Measurements from ENCODE around the gene POLRMT. TPM values are rescaled to one million over a fixed set of nuclear protein-coding genes. Genes with fewer than 3 reads are reported as not detected.

Gene POLRMT
- total RNA-seq, 1 donor from 2014 or later = 35.5 TPM

DNA sequence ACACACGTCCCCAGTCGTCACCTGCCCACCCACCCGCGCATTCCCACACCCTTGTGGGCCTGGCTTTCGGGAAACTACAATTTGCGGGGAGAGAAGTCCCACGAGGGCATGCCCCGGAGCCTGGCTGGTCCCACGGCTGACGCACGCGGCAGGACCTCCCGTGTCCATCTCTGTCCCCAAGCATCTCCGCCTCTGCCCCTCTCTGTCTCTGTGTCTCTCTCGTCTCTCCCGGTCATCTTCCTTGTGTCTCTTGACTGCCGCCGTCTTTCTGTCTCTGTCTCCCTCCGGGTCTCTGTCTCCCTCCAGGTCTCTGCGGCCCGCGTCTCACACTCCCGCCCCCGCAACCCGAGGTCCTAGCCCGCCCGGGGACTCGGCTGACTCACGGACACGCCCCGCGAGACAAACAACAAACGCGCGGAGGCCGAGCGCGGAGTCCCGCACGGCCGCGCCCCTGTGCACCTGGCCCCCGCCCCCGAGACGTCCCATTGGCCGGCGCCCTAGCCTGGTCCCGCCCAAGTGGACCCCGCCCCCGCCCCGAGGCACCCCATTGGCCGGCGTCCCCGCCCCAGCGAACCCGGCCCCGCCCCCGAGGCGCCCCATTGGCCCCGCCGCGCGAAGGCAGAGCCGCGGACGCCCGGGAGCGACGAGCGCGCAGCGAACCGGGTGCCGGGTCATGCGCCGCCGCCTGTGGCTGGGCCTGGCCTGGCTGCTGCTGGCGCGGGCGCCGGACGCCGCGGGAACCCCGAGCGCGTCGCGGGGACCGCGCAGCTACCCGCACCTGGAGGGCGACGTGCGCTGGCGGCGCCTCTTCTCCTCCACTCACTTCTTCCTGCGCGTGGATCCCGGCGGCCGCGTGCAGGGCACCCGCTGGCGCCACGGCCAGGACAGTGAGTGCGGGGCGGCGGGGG, 6.2 kb upstream of the POLRMT start, which contains the start of gene FGF22:
FGF22 (plus strand) TSS at position 627 of the 908 bp plus-strand sequence; CDS start at position 674, 47 bp downstream.
- peak within 1 kb of the TSS; percentile 75 for H3K4me3 Mint-ChIP-seq (ENCODE audit: unreplicated experiment)
- DNase-seq (ENCODE audit: low spot score) = no peak
- TF ChIP-seq, protein P1, sequence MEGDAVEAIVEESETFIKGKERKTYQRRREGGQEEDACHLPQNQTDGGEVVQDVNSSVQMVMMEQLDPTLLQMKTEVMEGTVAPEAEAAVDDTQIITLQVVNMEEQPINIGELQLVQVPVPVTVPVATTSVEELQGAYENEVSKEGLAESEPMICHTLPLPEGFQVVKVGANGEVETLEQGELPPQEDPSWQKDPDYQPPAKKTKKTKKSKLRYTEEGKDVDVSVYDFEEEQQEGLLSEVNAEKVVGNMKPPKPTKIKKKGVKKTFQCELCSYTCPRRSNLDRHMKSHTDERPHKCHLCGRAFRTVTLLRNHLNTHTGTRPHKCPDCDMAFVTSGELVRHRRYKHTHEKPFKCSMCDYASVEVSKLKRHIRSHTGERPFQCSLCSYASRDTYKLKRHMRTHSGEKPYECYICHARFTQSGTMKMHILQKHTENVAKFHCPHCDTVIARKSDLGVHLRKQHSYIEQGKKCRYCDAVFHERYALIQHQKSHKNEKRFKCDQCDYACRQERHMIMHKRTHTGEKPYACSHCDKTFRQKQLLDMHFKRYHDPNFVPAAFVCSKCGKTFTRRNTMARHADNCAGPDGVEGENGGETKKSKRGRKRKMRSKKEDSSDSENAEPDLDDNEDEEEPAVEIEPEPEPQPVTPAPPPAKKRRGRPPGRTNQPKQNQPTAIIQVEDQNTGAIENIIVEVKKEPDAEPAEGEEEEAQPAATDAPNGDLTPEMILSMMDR (IDR thresholded peaks at IDR 0.05) = no peak
- peaks cover 4% of the 10 kb centered on the region for H3K4me1 Mint-ChIP-seq (ENCODE audit: low read depth)
- no peaks in the 10 kb centered on the region for H3K27me3 Mint-ChIP-seq (ENCODE audit: low read depth)
- H3K36me3 Mint-ChIP-seq (ENCODE audit: low read depth) = no peaks in the 10 kb centered on the region
- peak within 1 kb of the TSS; percentile 60 for H3K27ac Mint-ChIP-seq (ENCODE audit: unreplicated experiment)
- no peaks in the 10 kb centered on the region for H3K9me3 Mint-ChIP-seq (ENCODE audit: low read depth)

DNA sequence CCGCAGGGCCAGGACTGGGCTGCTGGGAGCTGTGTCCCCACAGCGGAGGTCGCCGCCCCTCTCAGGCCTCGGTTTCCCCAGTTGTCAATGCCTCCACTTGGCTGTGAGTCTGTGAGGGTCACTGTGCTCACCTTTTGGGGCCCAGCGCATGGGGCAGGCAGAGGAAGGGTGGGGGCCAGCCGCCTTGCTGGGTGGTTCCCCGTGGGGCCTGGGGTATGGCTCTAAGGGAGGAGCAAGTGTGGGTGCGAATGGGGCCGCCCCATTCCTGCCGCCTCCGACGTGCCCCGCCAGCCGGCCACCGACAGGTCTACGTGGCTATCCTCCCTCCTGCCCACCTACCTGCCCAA, 5.5 kb upstream of the POLRMT start:
- Mint-ChIP-seq H3K27me3 (ENCODE audit: low read depth) (no peaks in the 10 kb centered on the region), H3K4me3 (ENCODE audit: unreplicated experiment) (peak overlapping the region; percentile 75), H3K36me3 (ENCODE audit: low read depth) (no peaks in the 10 kb centered on the region)

DNA sequence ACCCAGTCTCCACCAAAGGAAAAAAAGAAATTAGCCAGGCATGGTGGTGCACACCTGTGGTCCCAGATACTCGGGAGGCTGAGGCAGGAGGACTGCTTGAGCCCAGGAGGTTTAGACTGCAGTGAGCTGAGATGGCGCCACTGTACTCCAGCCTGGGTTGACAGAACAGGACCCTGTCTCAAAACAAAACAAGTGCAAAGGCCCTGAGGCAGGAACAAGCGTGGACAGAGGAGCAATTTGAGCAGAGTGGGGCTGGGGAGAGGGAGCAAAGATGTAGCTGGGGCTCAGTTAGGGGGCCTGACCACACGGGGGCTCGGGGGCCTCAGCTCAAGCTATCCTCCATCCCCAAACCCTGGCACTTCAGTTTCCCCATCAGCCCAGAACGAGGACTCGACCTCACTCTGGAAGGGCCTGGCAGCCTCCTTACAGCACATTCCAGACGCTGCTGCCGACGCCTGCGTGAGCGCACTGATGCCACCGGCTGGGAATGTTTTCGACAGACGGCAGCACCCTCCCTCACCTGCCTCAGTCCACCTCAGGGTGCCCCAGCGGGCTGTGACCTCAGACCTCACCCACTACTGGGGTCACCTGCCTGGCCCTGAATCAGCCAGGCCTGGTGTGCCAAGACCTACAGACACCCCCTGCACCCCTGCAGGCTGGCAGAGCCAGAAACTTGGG, 1.8 kb upstream of the POLRMT start:
- Mint-ChIP-seq H3K36me3 (ENCODE audit: low read depth) (peaks cover 4% of the 10 kb centered on the region), H3K27me3 (ENCODE audit: low read depth) (no peaks in the 10 kb centered on the region), H3K9me3 (ENCODE audit: low read depth) (no peaks in the 10 kb centered on the region), H3K4me3 (ENCODE audit: unreplicated experiment) (no peak overlapping the region), H3K4me1 (ENCODE audit: low read depth) (peaks cover 26% of the 10 kb centered on the region), H3K27ac (ENCODE audit: unreplicated experiment) (no peak overlapping the region)
- DNase-seq (ENCODE audit: low spot score) = no peak
- TF ChIP-seq, protein P1 (IDR thresholded peaks at IDR 0.05) = no peak

More for the DNA sequence above, 5.5 kb upstream of the POLRMT start:
- no peak overlapping the region for H3K27ac Mint-ChIP-seq (ENCODE audit: unreplicated experiment)
- no peak for DNase-seq (ENCODE audit: low spot score)
- TF ChIP-seq, protein P1 (IDR thresholded peaks at IDR 0.05) = no peak
- H3K4me1 Mint-ChIP-seq (ENCODE audit: low read depth) = peaks cover 10% of the 10 kb centered on the region
- no peaks in the 10 kb centered on the region for H3K9me3 Mint-ChIP-seq (ENCODE audit: low read depth)

DNA sequence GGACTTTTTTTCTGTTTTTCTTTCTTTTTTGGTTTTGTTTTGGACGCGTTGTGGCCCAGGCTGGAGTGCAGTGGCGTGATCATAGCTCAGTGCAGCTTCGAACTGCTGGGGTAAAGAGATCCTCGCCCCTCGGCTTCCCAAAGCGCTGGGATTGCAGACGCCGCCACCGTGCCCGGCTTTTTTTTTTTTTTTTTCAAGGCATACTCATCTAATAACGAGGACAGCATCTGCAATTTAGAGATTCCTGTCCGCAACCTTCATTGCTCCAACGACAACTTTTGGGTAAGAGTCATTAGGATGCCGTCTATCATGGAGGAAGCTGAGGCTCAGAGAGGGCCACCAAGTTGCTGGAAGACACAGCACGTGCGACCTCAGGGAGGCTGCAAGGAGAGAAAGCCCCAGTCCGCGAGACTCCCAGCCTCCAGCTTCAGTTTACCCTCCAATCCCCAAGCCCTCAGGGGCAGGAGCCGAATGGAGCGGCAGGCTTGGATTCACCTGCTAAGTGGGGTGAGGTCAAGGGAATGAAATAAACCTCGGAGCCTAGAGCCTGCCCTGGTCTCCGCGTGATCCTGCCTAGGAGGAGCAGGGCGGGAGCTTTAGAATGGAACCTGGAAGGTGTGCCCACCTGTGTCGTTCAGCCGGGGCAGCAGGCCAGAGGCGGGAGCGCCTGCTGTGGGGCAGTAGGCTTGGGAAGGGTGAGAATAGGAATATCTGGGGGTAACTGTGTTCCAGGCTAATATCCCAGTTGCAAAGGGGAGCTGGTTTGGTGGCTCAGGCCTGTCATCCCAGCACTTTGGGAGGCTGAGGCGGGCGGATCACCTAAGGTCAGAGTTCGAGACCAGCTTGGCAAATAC, 676 bp upstream of the POLRMT start:
- Mint-ChIP-seq H3K9me3 (ENCODE audit: low read depth) (no peaks in the 10 kb centered on the region), H3K4me1 (ENCODE audit: low read depth) (peaks cover 22% of the 10 kb centered on the region), H3K36me3 (ENCODE audit: low read depth) (peaks cover 8% of the 10 kb centered on the region), H3K4me3 (ENCODE audit: unreplicated experiment) (peak overlapping the region; percentile 98), H3K27ac (ENCODE audit: unreplicated experiment) (peak overlapping the region; percentile 96), H3K27me3 (ENCODE audit: low read depth) (no peaks in the 10 kb centered on the region)
- TF ChIP-seq, protein P1 (IDR thresholded peaks at IDR 0.05) = no peak
- DNase-seq (ENCODE audit: low spot score) = no peak

All from chondrocyte (in vitro differentiated cells).